SKM-1 treated with dmso at 0.1 percent for 144 hours (cell line): ENCODE measurements around the gene CCDC71L.

Experiments used
- DNase-seq: peaks from one replicate; lab custom pipeline; 2025; ENCODE audit not compliant: unreplicated experiment; lab: John Stamatoyannopoulos, UW

The CCDC71L gene

DNA sequence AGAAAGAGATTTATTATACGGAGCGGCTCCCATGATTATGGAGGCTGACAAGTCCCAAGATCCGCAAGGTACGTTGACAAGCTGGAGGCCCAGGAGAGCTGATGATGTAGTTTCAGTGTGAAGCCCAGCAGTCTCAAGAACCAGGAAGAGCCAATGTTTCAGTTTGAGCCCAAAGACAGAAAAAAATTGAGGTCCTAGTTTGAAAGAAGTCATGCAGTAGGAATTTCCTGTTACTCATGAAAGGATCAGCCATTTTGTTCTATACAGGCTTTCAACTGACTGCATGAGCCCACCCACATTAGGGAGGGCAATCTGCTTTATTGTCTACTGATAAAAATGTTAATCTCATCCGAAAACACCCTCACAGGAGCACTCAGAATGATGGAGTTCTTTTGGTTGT is 51.5 kb downstream of the CCDC71L start:
- no peak for DNase-seq

DNA sequence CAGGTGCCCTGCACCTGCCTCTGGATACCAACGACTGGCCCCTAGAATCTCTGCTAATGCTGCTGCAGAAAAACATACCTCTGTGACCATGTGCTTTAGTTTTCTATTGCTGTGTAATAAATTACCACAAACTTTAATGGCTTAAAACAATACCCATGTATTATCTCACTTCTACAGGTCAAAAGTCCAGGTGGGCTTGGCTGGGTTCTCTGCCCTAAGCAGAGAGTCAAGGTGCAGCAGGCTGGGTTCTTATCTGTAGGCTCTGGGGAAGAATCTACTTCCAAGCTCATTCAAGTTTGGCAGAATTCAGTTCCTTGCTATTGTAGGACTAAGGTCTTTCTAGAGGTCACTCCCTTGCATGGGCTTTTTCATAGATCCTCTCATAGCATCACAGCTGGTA is 52.3 kb downstream of the CCDC71L start:
- no peak for DNase-seq
